NCI-H2196 treated with DMSO at 0.1 percent for 48 hours (cell line): ENCODE results near the gene DAB2IP.

Experiments
- DNase-seq: peaks from one replicate; lab custom pipeline; 2025; ENCODE audit not compliant: unreplicated experiment; lab: John Stamatoyannopoulos, UW

The DAB2IP gene

GRCh38 chr9:121662359-121662758, 10.9 kb downstream of the DAB2IP start:
- DNase-seq = no peak

- DNase-seq = no peak
Observed at GRCh38 chr9:121662891-121663580, 11.6 kb downstream of the DAB2IP start.

- no peak for DNase-seq
Observed at GRCh38 chr9:121663591-121663990, 12.2 kb downstream of the DAB2IP start.

- no peak for DNase-seq
Observed at GRCh38 chr9:121666294-121666693, 14.9 kb downstream of the DAB2IP start.

GRCh38 chr9:121667214-121667613, 15.8 kb downstream of the DAB2IP start:
- DNase-seq = no peak

- DNase-seq = no peak
Observed at GRCh38 chr9:121667890-121668289, 16.5 kb downstream of the DAB2IP start.

- no peak for DNase-seq
Observed at GRCh38 chr9:121670431-121670830, 19.0 kb downstream of the DAB2IP start.

GRCh38 chr9:121671612-121672155, 20.2 kb downstream of the DAB2IP start:
- DNase-seq = no peak

- DNase-seq = no peak
Observed at GRCh38 chr9:121672213-121672612, 20.8 kb downstream of the DAB2IP start.

- DNase-seq = no peak
Observed at GRCh38 chr9:121672986-121673385, 21.6 kb downstream of the DAB2IP start.

GRCh38 chr9:121673576-121673975, 22.1 kb downstream of the DAB2IP start:
- no peak for DNase-seq

GRCh38 chr9:121674017-121674416, 22.6 kb downstream of the DAB2IP start:
- DNase-seq = no peak

- no peak for DNase-seq
Observed at GRCh38 chr9:121674952-121675351, 23.5 kb downstream of the DAB2IP start.

- DNase-seq = no peak
Observed at GRCh38 chr9:121675381-121675780, 23.9 kb downstream of the DAB2IP start.

GRCh38 chr9:121675969-121676822, 24.8 kb downstream of the DAB2IP start:
- DNase-seq = peak; percentile 8

GRCh38 chr9:121676926-121677325, 25.5 kb downstream of the DAB2IP start:
- DNase-seq = no peak

- no peak for DNase-seq
Observed at GRCh38 chr9:121678501-121679022, 27.1 kb downstream of the DAB2IP start.

- no peak for DNase-seq
Observed at GRCh38 chr9:121679901-121680635, 28.6 kb downstream of the DAB2IP start.

- no peak for DNase-seq
Observed at GRCh38 chr9:121681404-121681803, 30.0 kb downstream of the DAB2IP start.

- no peak for DNase-seq
Observed at GRCh38 chr9:121682201-121682600, 30.8 kb downstream of the DAB2IP start.

GRCh38 chr9:121682926-121683515, 31.6 kb downstream of the DAB2IP start:
- DNase-seq = no peak
